Fibroblast of pulmonary artery (primary cell): ENCODE results near the gene HLCS.

Experiments used
- DNase-seq: peaks from one replicate; pipeline ENCODE4 v3.0.0-alpha.2; 2010; ENCODE audit warnings: low read depth
- H3K4me3 ChIP-seq: replicated peaks from 2 replicates; pipeline ENCODE4 v1.5.1; 2011; ENCODE audit warnings: low read depth, mild to moderate bottlenecking, control low read depth, low read length, moderate library complexity
- CTCF ChIP-seq: IDR thresholded peaks from 2 replicates; pipeline ENCODE4 v1.5.1; 2011; ENCODE audit warnings: mild to moderate bottlenecking, control low read depth, low read length, inconsistent platforms; ENCODE audit errors: missing control alignments

Gene HLCS

DNA sequence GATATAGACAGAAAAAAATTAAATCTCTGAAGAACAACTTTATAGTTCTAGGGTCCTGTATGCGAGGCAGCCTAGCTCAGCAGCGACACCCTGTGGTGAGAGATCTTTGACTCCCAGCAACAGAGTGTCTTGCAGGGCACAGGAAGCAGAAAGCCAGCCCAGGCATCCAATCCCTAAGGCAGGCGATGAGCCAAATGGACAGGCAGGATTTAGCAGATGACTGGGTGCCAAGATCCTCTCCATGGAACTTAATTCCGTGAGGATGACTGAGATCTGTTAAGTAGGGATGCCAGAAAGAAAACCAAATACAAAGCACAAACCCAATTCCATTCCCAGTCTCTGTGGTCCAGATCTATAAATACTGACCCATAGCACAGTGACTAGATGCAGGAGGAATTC, 38.8 kb downstream of the HLCS start:
- no peak overlapping the region for H3K4me3 ChIP-seq
- DNase-seq, result peak; percentile 88
- TF ChIP-seq CTCF, result peak; percentile 96

- no peak for DNase-seq
- no peak overlapping the region for H3K4me3 ChIP-seq
- no peak for TF ChIP-seq CTCF
Observed at GRCh38 chr21:36926989-36927718, 39.3 kb downstream of the HLCS start.

GRCh38 chr21:36923270-36923669, 43.2 kb downstream of the HLCS start:
- no peak for TF ChIP-seq CTCF
- DNase-seq, result no peak
- no peak overlapping the region for H3K4me3 ChIP-seq

- no peak for TF ChIP-seq CTCF
- DNase-seq, result no peak
Observed at GRCh38 chr21:36922861-36923260, 43.6 kb downstream of the HLCS start.

DNA sequence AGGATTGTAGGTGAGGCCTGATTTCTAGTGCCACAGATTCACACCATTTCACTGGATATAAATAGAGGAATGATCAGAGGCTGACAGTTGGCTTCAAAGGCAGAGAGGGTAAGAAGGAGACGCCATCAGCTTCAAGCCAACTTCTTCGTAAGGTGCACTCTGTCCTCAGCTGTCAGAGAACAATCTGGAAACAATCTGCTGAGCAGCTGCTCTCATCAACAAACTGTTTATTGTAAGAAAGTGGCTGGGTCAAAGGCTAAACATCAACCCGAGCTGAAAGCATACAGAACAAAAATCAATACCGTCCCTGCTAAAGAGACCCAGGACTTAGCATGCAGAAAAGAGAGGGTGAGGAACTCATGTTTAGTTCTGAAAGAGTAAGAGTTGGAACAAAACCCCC, 48.2 kb downstream of the HLCS start:
- no peak for TF ChIP-seq CTCF
- no peak for DNase-seq
- no peak overlapping the region for H3K4me3 ChIP-seq

More at GRCh38 chr21:36922861-36923260, 43.6 kb downstream of the HLCS start:
- H3K4me3 ChIP-seq, result no peak overlapping the region

DNA sequence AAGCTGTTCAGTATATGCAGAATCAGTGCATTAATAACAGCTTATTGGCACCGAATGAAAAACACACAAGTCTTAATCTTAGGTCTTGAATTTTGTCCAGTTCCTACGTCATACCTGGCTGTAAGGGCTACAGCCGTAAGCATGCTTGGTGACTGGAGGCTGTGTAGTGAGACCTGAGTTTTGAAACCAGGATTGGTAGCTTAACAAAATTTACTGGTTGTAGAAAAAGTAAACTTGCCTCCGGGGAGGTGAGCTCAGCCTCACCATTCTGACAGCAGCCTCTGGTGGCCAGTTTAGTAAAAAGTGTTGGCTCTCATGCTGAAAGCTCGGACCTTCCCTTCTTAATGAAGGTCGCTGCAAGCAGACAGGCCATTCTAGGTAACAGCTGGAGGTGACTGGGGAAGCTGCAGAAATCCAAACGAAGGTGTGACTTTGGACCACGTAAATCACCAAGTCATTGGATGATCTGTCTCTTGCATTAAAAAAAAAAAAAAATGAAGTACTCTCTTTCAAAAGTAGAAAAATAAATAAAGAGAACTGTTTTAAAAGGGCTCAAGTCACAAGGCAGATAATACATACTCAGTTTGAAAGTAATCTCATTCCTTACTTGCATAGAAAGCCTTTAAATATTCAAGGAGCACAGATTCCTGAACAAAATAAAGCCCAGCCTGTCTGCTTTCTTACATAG, 48.9 kb downstream of the HLCS start:
- peak; percentile 76 for DNase-seq
- peak; percentile 89 for TF ChIP-seq CTCF
- H3K4me3 ChIP-seq, result no peak overlapping the region

DNA sequence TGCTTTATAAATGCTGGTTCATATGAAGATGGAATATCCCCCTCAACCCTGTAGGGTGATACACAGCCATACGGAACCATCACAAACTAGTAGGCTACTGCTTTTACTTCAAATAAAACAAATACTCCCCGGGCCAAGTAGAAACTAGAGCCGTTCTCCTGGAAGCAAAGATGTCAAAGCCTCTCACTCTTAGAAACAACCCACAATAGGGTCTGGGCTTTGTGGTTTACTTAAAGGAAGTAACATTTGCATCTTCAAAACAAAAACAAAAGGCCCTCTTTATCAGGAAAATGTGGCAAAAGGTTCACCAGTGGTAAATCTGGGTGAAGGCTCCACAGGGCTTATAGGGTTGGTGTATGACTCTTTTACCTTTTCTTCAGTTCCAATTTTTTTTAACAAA, 49.8 kb downstream of the HLCS start:
- H3K4me3 ChIP-seq, result no peak overlapping the region
- no peak for TF ChIP-seq CTCF
- no peak for DNase-seq
